ENCODE results near the gene EML6.
"Not testable (repeated sequence)": the region's sequence is repeated elsewhere in the genome, so short reads cannot be mapped to it uniquely, and the experiment has no call there.

Gene EML6

DNA sequence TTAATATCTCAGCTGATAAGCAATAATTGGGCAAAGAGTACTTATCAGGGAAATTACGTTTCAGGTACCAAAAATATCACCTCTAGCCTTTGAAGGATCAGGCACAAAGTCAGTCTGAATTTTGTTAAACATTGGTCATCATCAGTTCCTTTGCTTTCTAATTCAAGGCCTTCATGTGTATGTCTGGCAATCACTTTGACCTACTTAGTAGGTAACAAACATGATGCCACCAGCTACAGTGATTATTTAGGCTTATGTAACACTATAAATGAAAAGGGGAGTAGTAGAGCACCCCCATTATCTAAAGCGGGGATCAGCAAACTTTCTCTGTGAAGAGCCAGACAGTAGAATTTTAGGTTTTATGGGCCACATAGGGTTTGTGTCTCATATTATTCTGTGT is 251.7 kb downstream of the EML6 start:
- DNase-seq = no peak

DNA sequence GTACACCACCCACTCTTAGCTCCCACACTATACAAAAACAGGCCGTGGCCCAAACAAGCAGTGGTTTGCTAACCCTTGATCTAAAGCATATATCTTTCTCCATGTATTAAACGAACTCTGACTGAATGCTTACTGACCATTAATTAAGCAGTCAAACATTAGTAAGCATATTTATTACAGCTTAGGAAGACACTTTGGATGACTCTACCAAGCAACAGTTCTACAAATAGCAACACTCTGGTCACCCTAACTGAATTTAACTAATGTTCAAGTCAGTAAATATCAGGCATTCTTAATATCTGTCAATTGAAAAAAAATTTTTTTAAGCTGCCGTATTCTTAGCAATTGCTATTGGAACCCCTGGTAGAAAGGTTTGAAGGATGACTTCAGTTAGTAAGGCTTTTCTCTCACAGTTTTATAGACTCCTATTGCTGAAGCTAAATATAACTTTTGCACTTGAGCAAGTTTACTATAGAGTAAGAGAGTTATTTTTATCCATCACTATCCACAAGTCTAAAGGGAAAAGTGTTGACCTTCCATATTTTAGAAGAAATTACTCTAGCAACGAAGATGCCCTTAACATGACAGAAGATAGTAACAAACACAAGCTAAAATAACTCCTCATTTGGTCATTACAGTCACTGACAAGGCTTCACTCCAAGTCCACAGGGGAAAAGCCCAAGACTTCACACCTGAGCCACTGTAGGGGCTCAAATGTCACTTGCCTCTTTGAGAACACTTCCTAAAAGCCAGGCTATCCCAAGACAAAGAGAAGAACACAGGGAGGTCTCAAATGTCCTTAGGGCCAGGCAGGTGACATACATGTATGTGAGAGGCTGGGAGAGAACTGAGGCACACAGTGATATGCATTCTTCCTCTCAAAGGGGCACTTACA is 252.4 kb downstream of the EML6 start:
- DNase-seq = no peak

DNA sequence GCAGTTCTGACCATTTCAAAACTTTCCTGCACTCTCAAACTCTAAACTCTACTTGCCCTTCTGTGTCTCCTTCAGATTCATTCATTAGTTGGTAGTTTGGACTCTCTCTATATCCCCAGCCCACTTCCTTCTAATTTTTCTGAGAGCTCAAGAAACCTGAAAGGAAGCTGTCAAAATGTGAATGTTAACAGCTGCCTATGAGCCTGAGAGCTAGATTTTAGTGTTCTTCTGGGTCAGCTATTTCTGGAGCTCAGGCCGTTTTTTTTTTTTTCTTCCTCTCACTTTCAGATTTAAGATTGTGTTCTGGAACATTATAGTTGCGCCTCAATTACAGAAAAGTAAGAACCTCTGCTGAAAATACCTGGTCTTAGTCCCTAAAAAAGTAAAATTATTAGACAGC is 253.7 kb downstream of the EML6 start:
- no peak for DNase-seq

DNA sequence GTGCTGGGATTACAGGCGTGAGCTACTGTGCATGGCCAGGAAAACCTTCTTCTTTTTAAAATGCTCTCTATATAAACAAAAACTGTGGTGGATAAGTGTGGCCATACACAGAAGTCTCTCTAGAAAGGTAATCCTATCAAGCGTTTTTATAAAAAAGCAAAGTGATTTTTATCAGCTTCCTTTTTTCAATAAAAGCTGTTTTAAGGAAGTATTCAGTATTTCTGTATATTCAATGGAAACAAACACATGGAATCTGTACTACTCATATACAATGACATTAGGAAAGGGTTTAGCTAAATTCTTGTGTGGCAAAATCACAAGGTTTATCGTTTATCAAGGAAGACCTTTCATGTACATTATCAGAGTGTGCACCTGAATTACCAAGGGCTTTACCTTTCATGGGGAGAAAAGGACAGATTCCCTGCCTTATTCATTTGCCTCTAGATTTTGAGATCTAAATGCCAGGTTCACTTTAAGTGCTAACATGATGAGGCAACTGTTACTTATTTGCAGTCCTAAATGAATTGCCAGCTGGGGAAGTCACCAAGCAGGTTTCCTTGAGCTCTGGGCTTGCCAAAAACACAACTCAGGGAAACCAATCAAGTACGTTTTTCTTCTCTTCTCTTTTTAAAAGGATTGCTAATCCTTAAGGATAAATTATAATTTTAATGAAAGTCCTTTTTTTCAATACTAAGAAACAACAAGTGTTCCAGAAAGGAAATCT is 256.0 kb downstream of the EML6 start:
- DNase-seq = no peak

DNA sequence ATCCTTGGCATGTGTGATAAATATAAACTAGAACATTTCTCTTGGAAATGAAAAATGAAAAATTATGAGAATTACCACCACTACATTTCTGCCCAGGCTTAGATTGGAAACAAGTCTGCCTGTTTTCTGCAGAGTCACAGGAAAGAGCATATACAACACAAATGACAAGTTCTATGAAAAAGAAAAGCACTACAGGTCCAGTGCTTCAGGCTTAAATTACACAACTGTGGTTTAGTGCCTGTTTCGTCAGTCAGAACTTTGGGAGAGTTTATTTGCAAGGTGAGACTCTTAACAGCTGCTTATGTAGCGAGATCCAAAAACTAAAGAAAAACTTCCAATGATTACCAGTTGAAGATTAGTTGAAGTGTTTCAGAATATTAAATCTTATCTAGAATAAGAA is 257.9 kb downstream of the EML6 start:
- DNase-seq = no peak

DNA sequence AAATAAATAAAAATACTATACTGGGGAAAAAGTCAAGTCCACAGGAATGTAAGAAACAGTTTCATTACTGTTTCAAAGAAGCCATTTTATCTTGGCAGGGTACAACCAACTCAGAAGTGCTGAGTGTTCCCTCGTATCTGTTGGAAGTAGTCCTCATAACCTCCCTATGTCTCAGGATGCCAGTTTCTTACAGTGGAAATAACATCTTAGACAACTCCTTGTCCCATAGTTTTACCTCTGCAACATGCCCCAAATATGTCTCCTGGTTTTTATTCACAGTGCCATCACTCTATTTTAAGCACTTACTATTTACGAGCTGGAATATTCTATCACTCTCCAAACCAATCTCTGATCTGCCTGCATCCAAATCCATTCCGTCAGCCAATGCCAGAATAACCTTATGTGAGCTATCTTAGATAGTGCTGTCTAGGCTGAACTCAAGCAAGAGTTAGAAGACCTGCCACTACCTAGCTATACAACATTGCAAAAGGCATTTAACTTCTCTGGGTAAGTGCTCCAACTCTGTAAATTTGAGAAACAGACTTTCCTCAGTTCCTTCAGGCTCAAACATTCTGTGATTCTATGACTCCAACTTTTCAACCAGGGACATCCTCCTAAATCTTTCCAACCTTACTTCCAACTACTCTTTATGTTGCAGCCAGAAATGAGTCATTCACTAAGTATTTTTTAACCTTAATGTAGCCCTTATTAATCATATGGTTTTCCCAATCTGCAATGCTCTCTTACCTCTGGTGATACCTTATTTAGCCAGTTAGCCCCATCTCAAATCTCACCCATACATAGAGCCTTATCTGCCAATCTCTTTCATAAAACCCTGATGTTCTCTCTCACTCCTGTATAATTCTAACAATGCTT is 260.1 kb downstream of the EML6 start:
- DNase-seq = no peak

DNA sequence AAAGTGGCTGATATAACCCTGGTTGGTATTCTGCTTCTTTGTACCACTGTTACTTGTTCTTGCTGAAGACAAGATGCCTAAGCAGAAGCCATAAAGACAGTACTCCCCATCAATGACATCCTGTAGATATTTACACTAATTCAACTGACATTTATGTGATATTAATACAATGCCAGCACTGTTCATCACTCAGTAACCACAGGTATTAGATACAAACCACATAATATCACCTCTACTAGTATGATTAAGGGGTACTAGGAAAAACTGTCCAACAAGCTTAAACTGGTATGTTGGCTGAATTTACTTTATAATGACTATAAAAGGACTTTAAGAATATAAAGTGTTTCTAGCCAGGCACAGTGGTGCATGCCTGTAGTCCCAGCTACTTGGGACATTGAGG is 261.0 kb downstream of the EML6 start:
- no peak for DNase-seq

DNA sequence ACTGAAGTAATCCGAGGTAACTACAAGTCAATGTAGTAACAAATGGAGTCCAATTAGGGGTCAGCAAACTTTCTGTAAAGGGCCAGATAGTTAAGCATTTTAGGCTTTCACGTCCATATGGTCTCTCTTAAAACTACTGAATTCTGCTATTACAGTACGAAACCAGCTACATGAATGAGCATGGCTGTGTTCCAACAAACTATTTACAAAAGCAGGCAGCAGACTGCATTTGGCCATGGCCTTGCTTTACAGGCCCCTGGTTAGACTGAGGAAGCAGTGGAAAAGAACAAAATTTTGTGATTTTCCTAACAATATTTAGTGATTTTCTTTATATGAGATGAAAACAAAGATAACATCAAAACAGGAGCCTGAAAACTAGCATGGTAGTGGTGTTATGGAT is 262.8 kb downstream of the EML6 start:
- no peak for DNase-seq

DNA sequence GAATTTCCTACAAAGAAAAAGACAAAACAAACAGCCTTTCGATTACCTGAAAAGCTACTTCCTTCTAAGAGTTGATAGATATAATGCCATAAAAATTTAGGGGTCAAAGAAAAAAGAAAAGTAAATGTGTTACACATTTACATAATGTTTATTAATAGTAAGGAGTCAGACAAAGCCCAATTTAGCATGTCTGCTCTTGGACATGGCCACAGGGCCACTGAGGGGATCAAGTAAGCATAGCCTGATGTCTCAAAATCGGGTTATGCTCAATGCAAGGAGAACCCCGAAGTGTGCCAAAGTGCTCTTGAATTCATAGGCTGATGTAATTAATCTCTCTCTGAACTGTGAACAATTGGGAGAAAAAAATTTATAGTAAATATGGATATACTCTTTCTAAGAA is 265.1 kb downstream of the EML6 start:
- DNase-seq = no peak

DNA sequence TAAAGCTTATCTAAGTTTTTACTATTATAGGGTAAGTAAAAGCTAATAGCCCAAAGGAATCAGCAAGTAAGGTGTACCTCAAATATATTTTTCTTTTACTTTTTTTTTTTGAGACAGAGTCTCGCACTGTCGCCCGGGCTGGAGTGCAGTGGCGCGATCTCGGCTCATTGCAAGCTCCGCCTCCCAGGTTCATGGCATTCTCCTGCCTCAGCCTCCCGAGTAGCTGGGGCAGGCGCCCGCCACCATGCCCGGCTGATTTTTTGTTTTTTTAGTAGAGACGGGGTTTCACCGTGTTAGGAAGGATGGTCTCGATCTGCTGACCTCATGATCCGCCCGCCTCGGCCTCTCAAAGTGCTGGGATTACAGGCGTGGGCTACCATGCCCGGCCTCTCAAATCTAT is 267.2 kb downstream of the EML6 start:
- not testable (repeated sequence) for DNase-seq

DNA sequence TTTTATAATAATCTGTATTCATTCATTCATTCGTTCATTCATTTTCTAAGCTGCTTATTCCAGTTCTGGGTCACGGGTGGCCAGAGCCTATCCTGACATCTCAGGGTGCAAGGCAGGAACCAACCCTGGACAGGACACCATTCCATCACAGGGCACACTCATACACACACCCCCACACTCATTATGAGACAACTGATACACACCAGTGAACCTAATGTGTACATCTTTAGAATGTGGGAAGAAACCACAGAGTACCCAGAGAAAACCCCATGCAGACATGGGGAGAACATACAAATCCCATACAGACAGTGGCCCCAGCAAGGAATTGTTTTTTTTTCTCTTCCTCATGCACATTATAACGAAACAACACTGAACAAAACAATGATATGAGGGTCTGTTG is 272.1 kb downstream of the EML6 start:
- DNase-seq = no peak

DNA sequence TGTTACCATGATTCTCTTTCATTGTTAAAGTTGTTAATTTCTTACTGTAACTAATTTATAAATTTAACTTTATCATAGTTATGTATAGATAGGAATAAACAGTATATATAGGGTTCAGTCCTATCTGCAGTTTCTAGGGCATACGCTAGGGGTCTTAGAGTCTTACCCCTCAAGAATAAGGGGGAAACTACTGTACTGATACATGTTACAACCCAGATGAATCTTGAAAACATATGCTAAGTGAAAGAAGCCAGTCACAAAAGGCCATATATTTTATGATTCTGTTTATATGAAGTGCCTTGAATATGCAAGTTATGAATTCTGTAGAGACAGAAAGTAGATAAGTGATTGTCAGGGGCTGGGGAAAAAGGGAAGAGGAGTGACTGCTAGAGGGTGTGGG is 274.4 kb downstream of the EML6 start:
- DNase-seq = no peak

DNA sequence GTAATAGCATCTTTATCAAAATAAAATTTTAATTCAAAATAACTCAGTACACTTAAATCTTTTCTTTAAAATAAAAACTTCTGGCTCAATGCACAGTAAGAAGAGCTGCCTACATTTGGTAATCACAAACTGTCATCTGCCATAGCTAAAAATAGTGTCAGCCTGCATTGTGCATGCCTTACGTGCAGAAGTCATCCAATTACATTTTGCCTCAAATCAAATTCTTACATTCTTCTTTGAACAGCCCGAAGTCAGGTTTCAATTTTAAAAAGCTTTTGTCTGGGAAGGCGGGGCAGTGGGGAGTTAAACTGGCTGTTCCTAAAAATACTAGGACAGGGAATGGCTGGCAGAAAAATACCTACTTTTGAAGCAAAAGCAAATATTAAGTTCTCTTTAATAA is 275.7 kb downstream of the EML6 start:
- peak; percentile 60 for DNase-seq

DNA sequence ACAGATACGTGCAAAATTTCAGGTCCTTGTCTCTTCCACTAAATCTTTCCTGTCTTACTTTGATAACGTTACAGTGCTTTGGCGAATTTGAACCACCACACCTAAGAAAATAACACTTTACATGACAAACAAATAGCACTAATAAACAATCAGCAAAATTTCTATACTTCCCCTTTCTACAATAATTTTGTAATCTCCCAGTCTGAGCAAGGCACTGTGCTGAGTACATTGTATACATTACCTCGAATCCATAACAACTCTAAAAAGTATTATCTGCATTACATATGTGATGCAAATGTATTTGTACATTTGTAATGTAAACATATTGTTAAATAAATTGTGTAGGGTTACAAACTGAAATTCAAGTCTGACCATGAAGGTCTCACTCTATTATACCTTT is 276.9 kb downstream of the EML6 start:
- DNase-seq = no peak

DNA sequence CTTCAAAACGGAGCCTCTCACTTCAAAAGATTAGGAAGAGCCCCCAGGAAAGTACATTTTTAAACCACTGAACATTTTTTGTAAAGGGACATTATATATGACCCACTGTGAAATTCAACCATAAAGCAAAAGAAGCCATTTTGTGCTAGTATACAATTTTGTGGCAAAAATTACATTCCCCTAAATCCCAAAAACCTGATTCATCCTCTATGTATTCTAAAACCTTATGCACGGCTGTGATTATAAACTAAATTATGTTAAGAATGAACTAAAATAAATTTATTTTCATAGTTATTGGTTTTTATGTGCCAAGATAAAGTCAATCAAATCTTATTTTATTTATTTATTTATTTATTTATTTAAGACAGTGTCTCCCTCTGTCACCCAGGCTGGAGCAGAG is 278.3 kb downstream of the EML6 start:
- DNase-seq = no peak

DNA sequence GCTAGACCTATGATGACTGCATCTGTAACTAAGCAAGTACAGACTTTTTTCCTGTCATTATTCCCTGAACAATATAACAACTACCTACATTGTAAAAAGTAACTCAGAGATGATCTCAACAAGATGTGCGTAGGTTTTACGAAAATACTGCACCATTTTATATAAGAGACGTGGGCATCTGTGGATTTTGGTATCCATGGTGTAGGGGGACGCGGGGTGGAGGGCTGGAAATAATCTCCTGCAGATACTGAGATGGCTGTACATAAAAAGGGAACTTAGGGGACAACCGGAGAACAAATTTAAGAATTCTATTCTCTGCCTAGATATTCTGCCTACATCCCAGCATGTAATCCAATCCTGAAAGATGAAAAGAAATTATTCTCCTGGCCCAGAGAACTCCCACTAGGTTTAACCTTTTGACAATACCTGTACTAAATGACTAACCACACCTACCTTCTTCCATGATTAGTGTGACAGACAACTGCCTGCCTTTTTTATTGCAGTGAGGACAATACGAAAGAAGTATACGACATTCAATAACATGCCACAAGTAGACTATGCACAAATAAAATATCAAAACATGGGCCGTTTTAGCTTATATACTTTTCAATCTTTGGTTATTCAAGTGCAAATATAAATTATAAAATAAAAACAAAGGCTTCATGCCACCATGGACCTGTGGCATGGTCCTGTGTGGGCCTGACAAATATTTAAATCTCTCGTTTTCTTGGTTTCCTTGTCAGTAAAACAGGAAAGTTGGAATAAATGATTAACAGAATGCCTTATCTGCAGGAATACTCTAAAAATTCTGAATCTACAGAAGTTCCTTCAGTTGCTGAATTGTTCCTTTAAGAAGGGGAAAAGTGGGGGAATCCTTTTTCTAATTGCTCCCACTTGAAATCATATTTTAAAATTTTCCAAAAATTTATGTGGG is 280.5 kb downstream of the EML6 start:
- DNase-seq = no peak

DNA sequence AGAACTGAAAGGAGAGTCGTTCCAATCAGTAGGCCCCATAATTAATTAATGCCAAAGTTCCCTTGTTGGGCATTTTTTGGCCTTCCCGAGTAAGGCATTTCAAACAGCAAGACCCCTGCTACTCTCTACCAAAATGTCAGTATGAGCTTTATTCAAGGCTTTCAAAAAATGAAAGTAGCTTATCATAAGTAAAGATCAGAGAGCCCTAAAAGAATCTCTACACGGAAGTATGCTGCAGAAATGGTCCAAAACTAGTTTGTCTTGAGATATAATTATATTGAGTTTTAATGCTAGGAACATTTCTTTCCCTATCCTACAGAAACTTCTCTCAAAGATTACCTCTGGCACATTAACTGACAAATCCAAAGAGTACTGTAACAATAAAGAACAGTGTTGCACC is 282.8 kb downstream of the EML6 start:
- DNase-seq = no peak

DNA sequence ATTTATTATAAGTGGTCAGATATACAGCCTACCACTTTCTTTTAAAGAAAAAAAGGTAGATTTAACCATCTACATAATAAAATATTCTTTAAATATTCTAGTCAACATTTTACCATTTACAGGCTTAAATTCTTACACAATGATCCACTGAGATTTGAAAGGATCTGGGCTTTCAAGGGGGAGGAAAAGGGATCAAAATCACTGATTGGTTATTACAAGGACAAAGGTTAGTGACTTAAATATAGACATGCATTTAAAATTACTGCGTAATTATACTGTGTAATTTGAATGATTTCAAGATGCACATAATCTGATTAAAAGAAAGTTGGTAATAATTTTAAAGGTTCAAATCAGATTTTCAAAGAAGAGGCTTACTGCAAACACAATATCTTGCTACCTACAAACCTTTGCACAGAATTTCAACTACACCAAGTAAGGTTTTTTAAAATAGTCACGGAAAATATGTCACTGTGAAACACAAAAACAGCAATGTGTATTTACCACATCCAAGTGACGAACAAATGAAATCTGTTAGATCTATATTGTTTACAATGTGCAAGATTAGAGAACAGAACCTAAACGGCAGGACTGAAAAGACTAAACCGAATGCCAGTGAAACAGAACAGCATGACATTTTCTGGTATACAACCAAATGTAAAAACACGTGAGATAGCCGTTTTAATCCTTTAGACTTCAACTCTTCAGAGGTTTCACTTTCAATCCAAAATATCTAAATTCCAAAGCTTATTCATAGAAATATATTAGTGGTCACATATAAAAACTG is 286.0 kb downstream of the EML6 start:
- DNase-seq = peak; percentile 36

DNA sequence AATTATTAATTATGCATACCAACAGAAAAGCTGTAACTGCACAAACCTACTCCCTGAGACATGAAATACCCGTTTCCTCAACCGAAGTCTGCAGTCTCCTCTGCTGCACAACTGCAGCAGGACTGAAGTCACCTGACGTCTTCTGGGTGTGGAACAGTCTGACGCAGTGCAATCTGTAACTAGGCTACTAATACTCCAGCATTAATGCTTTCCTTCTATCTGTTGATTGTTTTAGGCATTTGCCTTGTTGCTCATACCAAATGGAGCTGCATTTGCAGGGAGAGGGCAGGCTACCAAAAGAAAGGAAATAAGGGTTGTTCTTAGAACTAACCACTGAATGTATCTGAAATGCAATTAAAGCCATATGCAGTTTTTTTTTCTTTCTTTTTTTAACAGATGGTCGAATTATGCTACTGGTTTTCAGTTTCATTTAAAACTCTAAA is 286.7 kb downstream of the EML6 start:
- DNase-seq = peak; percentile 86

DNA sequence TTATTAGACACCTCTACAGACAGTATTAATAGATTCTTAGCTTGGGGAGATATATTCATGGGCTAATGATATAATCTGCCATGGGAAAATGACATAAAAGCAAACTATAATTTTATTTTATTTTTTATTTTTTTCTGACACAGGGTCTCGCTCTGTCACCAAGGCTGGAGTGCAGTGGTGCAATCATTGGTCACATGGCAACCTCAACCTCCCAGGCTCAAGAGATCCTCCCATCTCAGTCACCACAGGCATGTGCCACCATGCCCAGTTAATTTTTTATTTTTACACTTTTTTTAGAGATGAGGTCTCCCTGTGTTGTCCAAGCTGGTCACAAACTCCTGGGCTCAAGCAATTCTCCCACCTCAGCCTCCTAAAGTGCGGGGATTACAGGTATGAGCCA is 287.5 kb downstream of the EML6 start:
- peak; percentile 71 for DNase-seq

Data from hematopoietic multipotent progenitor cell treated with erythropoietin and hydrocortisone succinate and interleukin-3 and kit ligand, for 6 days (in vitro differentiated cells).